Liver (tissue), 9 donors: ENCODE data around the gene RAB6B. TPM values are rescaled to one million over a fixed set of nuclear protein-coding genes. Genes with fewer than 3 reads are reported as not detected.

Experiments used
- DNase-seq: peaks from one replicate; pipeline ENCODE4 v3.0.0-alpha.2; 2017; ENCODE audit warnings: low spot score
- H3K27ac ChIP-seq, 2 donors: one replicate each; pipeline ENCODE4 v1.7.0; 2013; ENCODE audit warnings: inconsistent platforms in 2 of 2, low read length in 2 of 2, control low read depth in 1 of 2, low read depth in 1 of 2, mild to moderate bottlenecking in 1 of 2
- H3K27me3 ChIP-seq, 4 donors: one replicate each; pipeline versions ENCODE4 v1.6.1 to v1.7.0; 2013; ENCODE audit warnings: low read length in 3 of 4, inconsistent platforms in 1 of 4, mild to moderate bottlenecking in 1 of 4, moderate library complexity in 1 of 4; ENCODE audit not compliant: control insufficient read depth in 4 of 4, insufficient read depth in 4 of 4
- H3K36me3 ChIP-seq, 4 donors: one replicate each; pipeline versions ENCODE4 v1.6.1 to v1.7.0; 2013; ENCODE audit warnings: low read length in 3 of 4, mild to moderate bottlenecking in 3 of 4, low read depth in 1 of 4, moderate library complexity in 1 of 4; ENCODE audit not compliant: control insufficient read depth in 4 of 4, insufficient read depth in 3 of 4
- H3K4me1 ChIP-seq, 4 donors: one replicate each; pipeline versions ENCODE4 v1.6.1 to v1.7.0; 2013; ENCODE audit warnings: low read length in 3 of 4, mild to moderate bottlenecking in 3 of 4, moderate library complexity in 1 of 4; ENCODE audit not compliant: control insufficient read depth in 4 of 4, insufficient read depth in 4 of 4
- H3K4me3 ChIP-seq, 3 donors: one replicate each; pipeline versions ENCODE4 v1.6.1 to v1.7.0; 2013; ENCODE audit warnings: low read length in 3 of 3, control low read depth in 1 of 3, low read depth in 1 of 3, mild to moderate bottlenecking in 1 of 3
- H3K9ac ChIP-seq, 2 donors: one replicate each; pipeline ENCODE4 v1.7.0; 2013; ENCODE audit warnings: low read length in 2 of 2, mild to moderate bottlenecking in 2 of 2, moderate library complexity in 2 of 2, control low read depth in 1 of 2, low read depth in 1 of 2
- H3K9me3 ChIP-seq, 4 donors: one replicate each; pipeline versions ENCODE4 v1.6.1 to v1.7.0; 2013; ENCODE audit warnings: low read length in 3 of 4; ENCODE audit not compliant: control insufficient read depth in 4 of 4
- FOXA1 ChIP-seq: IDR thresholded peaks from 2 replicates; pipeline ENCODE4 v1.6.1; 2016; ENCODE audit warnings: antibody characterized with exemption
- FOXA2 ChIP-seq: IDR thresholded peaks from 2 replicates; pipeline ENCODE4 v1.6.1; 2016; ENCODE audit warnings: antibody characterized with exemption
- HNF4G ChIP-seq: IDR thresholded peaks from 2 replicates; pipeline ENCODE4 v1.6.1; 2016; ENCODE audit warnings: antibody characterized with exemption
- RAD21 ChIP-seq, 2 donors: IDR thresholded peaks; 2 replicates each; pipeline ENCODE4 v1.6.1; 2016; ENCODE audit warnings: antibody characterized with exemption in 2 of 2, mild to moderate bottlenecking in 2 of 2
- SP1 ChIP-seq: IDR thresholded peaks from 2 replicates; pipeline ENCODE4 v1.6.1; 2018; ENCODE audit warnings: antibody characterized with exemption, mild to moderate bottlenecking
- TAF1 ChIP-seq: conservative IDR thresholded peaks from 2 replicates; pipeline ENCODE4 v1.6.1; 2016; ENCODE audit warnings: antibody characterized with exemption, mild to moderate bottlenecking
- ZBTB33 ChIP-seq: IDR thresholded peaks from 2 replicates; pipeline ENCODE4 v1.6.1; 2016; ENCODE audit warnings: antibody characterized with exemption
- WGBS: extraction: QIAGEN DNeasy Blood & Tissue Kit; methylation state at CpG from one replicate; pipeline ENCODE4 v1.1.7; 2013; 5-methylcytosine and 5-hydroxymethylcytosine counted together
- polyA plus RNA-seq, 2 donors: library from polyadenylated mRNA; stranded (reverse) in 1 of 2; unstranded in 1 of 2; fragments of 200-250 nt in 1 of 2; fragments of >200 nt in 1 of 2; fragmentation: Nextera tagmentation in 1 of 2; extraction: Ambion mirVana in 1 of 2; gene quantifications; one replicate each; pipeline versions ENCODE4 v1.2.1 to v1.2.3, GENCODE V29; 2013 to 2015
- total RNA-seq, 2 donors: library from RNA; depleted of rRNA; stranded (reverse); fragments of >200 nt; gene quantifications; one replicate each; pipeline ENCODE4 v1.2.3, GENCODE V29; 2014
- TF ChIP-seq, protein P1 (sequence below): fragments of 150-350 bp; IDR thresholded peaks from 2 replicates; pipeline ENCODE4 v1.5.1; 2017; ENCODE audit warnings: improper control_type of control experiment, low read depth, low read length; ENCODE audit not compliant: missing input control
- donor health status: healthy.
- donor health status: healthy.
- donor health status: healthy.
- donor health status: healthy.
- donor health status: healthy.

Gene RAB6B
- total and polyA plus RNA-seq, 4 donors, result 0.08 to 2.8 (median 0.28) TPM

GRCh38 chr3:133927540-133928066 lies 31.9 kb upstream of the RAB6B start:
- TF ChIP-seq, protein P1, sequence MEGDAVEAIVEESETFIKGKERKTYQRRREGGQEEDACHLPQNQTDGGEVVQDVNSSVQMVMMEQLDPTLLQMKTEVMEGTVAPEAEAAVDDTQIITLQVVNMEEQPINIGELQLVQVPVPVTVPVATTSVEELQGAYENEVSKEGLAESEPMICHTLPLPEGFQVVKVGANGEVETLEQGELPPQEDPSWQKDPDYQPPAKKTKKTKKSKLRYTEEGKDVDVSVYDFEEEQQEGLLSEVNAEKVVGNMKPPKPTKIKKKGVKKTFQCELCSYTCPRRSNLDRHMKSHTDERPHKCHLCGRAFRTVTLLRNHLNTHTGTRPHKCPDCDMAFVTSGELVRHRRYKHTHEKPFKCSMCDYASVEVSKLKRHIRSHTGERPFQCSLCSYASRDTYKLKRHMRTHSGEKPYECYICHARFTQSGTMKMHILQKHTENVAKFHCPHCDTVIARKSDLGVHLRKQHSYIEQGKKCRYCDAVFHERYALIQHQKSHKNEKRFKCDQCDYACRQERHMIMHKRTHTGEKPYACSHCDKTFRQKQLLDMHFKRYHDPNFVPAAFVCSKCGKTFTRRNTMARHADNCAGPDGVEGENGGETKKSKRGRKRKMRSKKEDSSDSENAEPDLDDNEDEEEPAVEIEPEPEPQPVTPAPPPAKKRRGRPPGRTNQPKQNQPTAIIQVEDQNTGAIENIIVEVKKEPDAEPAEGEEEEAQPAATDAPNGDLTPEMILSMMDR, result peak; percentile 62
- TF ChIP-seq HNF4G, result no peak
- peak in 1 of 2 donors; percentile 36 for TF ChIP-seq RAD21 (IDR thresholded peaks at IDR 0.05)
- no peaks in the 10 kb centered on the region for H3K27me3 ChIP-seq
- H3K27ac ChIP-seq, result no peak overlapping the region
- DNase-seq, result peak; percentile 83
- no peaks in the 10 kb centered on the region for H3K9me3 ChIP-seq
- 4% methylated on average over 51 of the region's 51 CpGs for WGBS
- H3K4me1 ChIP-seq, result peaks cover 3 to 10% (median 10%) of the 10 kb centered on the region in 4 donors
- no peak overlapping the region for H3K9ac ChIP-seq
- peak overlapping the region in 2 of 3 donors; percentile 47 to 57 for H3K4me3 ChIP-seq
- H3K36me3 ChIP-seq, result no peaks in the 10 kb centered on the region

DNA sequence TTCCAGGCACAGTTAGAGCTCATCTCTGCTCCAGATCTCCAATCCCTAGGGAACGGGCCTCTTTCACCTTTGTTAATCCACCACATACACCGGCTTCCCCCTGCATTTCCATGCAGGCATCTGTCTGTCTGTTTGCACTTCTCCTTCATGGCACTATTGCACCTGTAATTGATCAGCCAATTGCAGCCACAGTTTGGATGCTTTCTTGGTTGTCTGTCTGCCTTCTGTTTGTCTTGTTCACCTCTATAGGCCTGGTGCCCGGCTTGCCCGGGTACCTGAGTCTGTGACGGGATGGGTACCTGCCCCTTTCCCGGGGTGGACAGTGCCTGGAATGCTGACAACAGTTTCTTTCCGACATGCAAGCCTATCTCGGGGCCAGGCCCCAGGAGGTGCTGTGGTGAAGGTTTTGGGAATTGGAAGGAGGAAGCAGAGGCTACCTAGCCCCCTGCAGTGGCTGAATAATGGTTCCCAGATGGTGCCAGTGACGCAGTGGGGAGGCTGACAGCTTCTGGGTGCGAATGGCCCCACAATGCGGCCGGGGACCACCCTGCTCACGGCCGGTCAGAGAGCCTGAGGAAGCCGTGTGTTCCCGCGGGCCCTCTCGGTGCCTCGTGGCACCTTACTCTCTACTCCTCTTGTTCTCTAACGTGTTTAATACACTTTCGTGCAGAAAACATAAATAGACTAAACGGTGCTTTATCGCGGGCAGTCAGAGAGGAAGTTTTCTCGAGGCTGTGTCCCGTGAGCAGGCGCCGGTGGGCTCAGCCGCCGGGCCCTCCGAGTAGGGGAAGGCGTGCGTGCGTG lies 31.3 kb upstream of the RAB6B start:
- Histone ChIP-seq H3K36me3 (no peaks in the 10 kb centered on the region), H3K4me3 (peak overlapping the region in 2 of 3 donors; percentile 47 to 57), H3K9me3 (no peaks in the 10 kb centered on the region), H3K27ac (no peak overlapping the region), H3K9ac (no peak overlapping the region), H3K4me1 (peaks cover 3 to 10% (median 10%) of the 10 kb centered on the region in 4 donors), H3K27me3 (no peaks in the 10 kb centered on the region)
- TF ChIP-seq ZBTB33 (no peak), SP1 (no peak), FOXA2 (no peak), RAD21 (IDR thresholded peaks at IDR 0.05) (no peak), HNF4G (no peak), FOXA1 (no peak), TAF1 (no peak)
- TF ChIP-seq, protein P1, result no peak
- peak; percentile 45 for DNase-seq
- WGBS, result 24% methylated on average over 34 of the region's 34 CpGs
